Right atrium auricular region (tissue), 2 donors: ENCODE measurements around the gene NINJ1. TPM values are rescaled to one million over a fixed set of nuclear protein-coding genes. Genes with fewer than 3 reads are reported as not detected.

ENCODE experiments used
- DNase-seq: peaks from one replicate; pipeline ENCODE4 v3.0.0-alpha.2; 2019; ENCODE audit warnings: low spot score
- H3K27ac ChIP-seq, 2 donors: fragments of 200-600 bp; sonication (generic); 1 replicate in 1 of 2; 2 replicates in 1 of 2; pipeline ENCODE4 v1.5.1; 2016 to 2019
- H3K27me3 ChIP-seq, 2 donors: fragments of 200-600 bp; sonication (generic); one replicate each; pipeline versions ENCODE4 v1.5.1 to v1.6.0; 2017 to 2019
- H3K36me3 ChIP-seq: fragments of 200-600 bp; sonication (generic); one replicate; pipeline ENCODE4 v1.5.1; 2016
- H3K4me1 ChIP-seq, 2 donors: fragments of 200-600 bp; sonication (generic); one replicate each; pipeline versions ENCODE4 v1.5.1 to v1.6.0; 2017 to 2019
- H3K4me3 ChIP-seq, 2 donors: fragments of 200-600 bp; sonication (generic); 1 replicate in 1 of 2; 2 replicates in 1 of 2; pipeline ENCODE4 v1.5.1; 2017 to 2019; ENCODE audit warnings: mild to moderate bottlenecking in 1 of 2, moderate library complexity in 1 of 2
- H3K9me3 ChIP-seq, 2 donors: fragments of 200-600 bp; sonication (generic); one replicate each; pipeline ENCODE4 v1.5.1; 2019
- CTCF ChIP-seq, 2 donors: fragments of 200-600 bp; sonication (generic); IDR thresholded peaks; one replicate each; pipeline ENCODE4 v1.5.1; 2019; ENCODE audit warnings: antibody characterized with exemption in 2 of 2
- total RNA-seq, 2 donors: library from RNA; depleted of rRNA; stranded (reverse); fragments of >200 nt; gene quantifications; one replicate each; pipeline ENCODE4 v1.1.0, GENCODE V29; 2016

Gene NINJ1
- total RNA-seq, 2 donors from 2014 or later, result 65.5 to 89.4 TPM

GRCh38 chr9:93089481-93089991 is 44.5 kb downstream of the NINJ1 start:
- H3K9me3 ChIP-seq, result peaks cover 0 to 9% of the 10 kb centered on the region in 2 donors
- H3K4me3 ChIP-seq, result no peak overlapping the region
- no peaks in the 10 kb centered on the region for H3K36me3 ChIP-seq
- no peaks in the 10 kb centered on the region for H3K27me3 ChIP-seq
- H3K4me1 ChIP-seq, result peaks cover 0 to 22% of the 10 kb centered on the region in 2 donors
- no peak overlapping the region for H3K27ac ChIP-seq
- no peak for TF ChIP-seq CTCF (IDR thresholded peaks at IDR 0.05)
- DNase-seq, result peak; percentile 52

- Histone ChIP-seq H3K4me1 (peaks cover 0 to 18% of the 10 kb centered on the region in 2 donors), H3K27me3 (no peaks in the 10 kb centered on the region), H3K9me3 (peaks cover 0 to 9% of the 10 kb centered on the region in 2 donors), H3K4me3 (no peak overlapping the region), H3K27ac (no peak overlapping the region), H3K36me3 (no peaks in the 10 kb centered on the region)
- no peak for DNase-seq
- TF ChIP-seq CTCF (IDR thresholded peaks at IDR 0.05), result no peak
Measured at GRCh38 chr9:93089024-93089423, 45.0 kb downstream of the NINJ1 start.

GRCh38 chr9:93088656-93089015 is 45.4 kb downstream of the NINJ1 start:
- DNase-seq, result peak; percentile 38
- H3K9me3 ChIP-seq, result peaks cover 0 to 9% of the 10 kb centered on the region in 2 donors
- no peaks in the 10 kb centered on the region for H3K36me3 ChIP-seq

GRCh38 chr9:93087971-93088655 is 45.9 kb downstream of the NINJ1 start:
- peak; percentile 18 for DNase-seq
- H3K4me3 ChIP-seq, result no peak overlapping the region

More at GRCh38 chr9:93088656-93089015, 45.4 kb downstream of the NINJ1 start:
- Histone ChIP-seq H3K27me3 (no peaks in the 10 kb centered on the region), H3K27ac (no peak overlapping the region), H3K4me3 (no peak overlapping the region), H3K4me1 (peaks cover 0 to 14% of the 10 kb centered on the region in 2 donors)
- no peak for TF ChIP-seq CTCF (IDR thresholded peaks at IDR 0.05)

GRCh38 chr9:93086447-93087224 is 47.4 kb downstream of the NINJ1 start:
- no peak overlapping the region for H3K4me3 ChIP-seq
- H3K4me1 ChIP-seq, result no peaks in the 10 kb centered on the region
- H3K27me3 ChIP-seq, result no peaks in the 10 kb centered on the region
- H3K9me3 ChIP-seq, result peaks cover 0 to 8% of the 10 kb centered on the region in 2 donors
- no peaks in the 10 kb centered on the region for H3K36me3 ChIP-seq
- no peak for DNase-seq
- TF ChIP-seq CTCF (IDR thresholded peaks at IDR 0.05), result no peak
- no peak overlapping the region for H3K27ac ChIP-seq

More at GRCh38 chr9:93087971-93088655, 45.9 kb downstream of the NINJ1 start:
- Histone ChIP-seq H3K27me3 (no peaks in the 10 kb centered on the region), H3K9me3 (peaks cover 0 to 9% of the 10 kb centered on the region in 2 donors), H3K27ac (no peak overlapping the region), H3K36me3 (no peaks in the 10 kb centered on the region), H3K4me1 (peaks cover 0 to 8% of the 10 kb centered on the region in 2 donors)
- no peak for TF ChIP-seq CTCF (IDR thresholded peaks at IDR 0.05)
